SK-N-SH (cell line): ENCODE measurements around the gene B4GALT6.

Experiments
- EZH2phosphoT487 ChIP-seq: fragments of 200-600 bp; sonication (generic); IDR thresholded peaks from 2 replicates; pipeline ENCODE4 v1.6.1; 2017; ENCODE audit warnings: low read depth, mixed run types, mild to moderate bottlenecking, antibody characterized with exemption, moderate library complexity, borderline replicate concordance
- SMC3 ChIP-seq: IDR thresholded peaks from 2 replicates; pipeline ENCODE4 v1.6.1; 2012; ENCODE audit warnings: low read depth, low read length, improper control_type of control experiment
- TCF12 ChIP-seq: IDR thresholded peaks from 2 replicates; pipeline ENCODE4 v1.4.0; 2012
- TEAD4 ChIP-seq: IDR thresholded peaks from 2 replicates; pipeline ENCODE4 v1.4.0; 2012; ENCODE audit warnings: mild to moderate bottlenecking, borderline replicate concordance; ENCODE audit not compliant: insufficient read depth
- YY1 ChIP-seq: IDR thresholded peaks from 2 replicates; pipeline ENCODE4 v1.4.0; 2012; ENCODE audit warnings: low read depth, mild to moderate bottlenecking
- TF ChIP-seq, protein P1 (sequence below): fragments of 200-600 bp; sonication (generic); IDR thresholded peaks from 2 replicates; pipeline ENCODE4 v1.6.1; 2017; ENCODE audit warnings: antibody characterized with exemption, mild to moderate bottlenecking, moderate library complexity
- TF ChIP-seq, protein P2 (sequence below): IDR thresholded peaks from 2 replicates; pipeline ENCODE4 v1.6.1; 2012; ENCODE audit warnings: mild to moderate bottlenecking, low read depth, low read length, moderate library complexity
- TF ChIP-seq, protein P3 (sequence below): IDR thresholded peaks from 2 replicates; pipeline ENCODE4; 2012
- TF ChIP-seq, protein P4 (sequence below): fragments of 150-350 bp; IDR thresholded peaks from 2 replicates; pipeline ENCODE4 v1.6.1; 2017; ENCODE audit warnings: antibody characterized with exemption, low read length, low read depth, borderline replicate concordance

DNA sequence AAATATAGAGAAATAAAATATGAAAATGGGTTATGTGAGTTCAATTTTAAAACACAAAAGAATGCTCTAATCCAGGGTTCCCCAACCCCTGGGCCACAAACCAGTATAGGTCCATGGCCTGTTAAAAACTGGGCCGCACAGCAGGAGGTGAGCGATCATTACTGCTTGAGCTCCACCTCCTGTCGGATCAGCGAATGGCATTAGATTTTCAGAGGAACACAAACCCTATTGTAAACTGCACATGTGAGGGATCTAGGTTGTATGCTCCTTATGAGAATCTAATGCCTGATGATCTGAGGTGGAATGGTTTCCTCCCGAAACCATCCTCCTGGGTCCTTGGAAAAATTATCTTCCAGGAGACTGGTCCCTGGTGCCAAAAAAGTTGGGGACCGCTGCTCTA, 58.0 kb downstream of the B4GALT6 start:
- TF ChIP-seq, protein P1, sequence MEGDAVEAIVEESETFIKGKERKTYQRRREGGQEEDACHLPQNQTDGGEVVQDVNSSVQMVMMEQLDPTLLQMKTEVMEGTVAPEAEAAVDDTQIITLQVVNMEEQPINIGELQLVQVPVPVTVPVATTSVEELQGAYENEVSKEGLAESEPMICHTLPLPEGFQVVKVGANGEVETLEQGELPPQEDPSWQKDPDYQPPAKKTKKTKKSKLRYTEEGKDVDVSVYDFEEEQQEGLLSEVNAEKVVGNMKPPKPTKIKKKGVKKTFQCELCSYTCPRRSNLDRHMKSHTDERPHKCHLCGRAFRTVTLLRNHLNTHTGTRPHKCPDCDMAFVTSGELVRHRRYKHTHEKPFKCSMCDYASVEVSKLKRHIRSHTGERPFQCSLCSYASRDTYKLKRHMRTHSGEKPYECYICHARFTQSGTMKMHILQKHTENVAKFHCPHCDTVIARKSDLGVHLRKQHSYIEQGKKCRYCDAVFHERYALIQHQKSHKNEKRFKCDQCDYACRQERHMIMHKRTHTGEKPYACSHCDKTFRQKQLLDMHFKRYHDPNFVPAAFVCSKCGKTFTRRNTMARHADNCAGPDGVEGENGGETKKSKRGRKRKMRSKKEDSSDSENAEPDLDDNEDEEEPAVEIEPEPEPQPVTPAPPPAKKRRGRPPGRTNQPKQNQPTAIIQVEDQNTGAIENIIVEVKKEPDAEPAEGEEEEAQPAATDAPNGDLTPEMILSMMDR = peak; percentile 17; the same call in 1 of the 2 replicates
- TF ChIP-seq YY1 (no peak), TCF12 (no peak), SMC3 (no peak), EZH2phosphoT487 (no peak), TEAD4 (no peak)
- TF ChIP-seq, protein P2, sequence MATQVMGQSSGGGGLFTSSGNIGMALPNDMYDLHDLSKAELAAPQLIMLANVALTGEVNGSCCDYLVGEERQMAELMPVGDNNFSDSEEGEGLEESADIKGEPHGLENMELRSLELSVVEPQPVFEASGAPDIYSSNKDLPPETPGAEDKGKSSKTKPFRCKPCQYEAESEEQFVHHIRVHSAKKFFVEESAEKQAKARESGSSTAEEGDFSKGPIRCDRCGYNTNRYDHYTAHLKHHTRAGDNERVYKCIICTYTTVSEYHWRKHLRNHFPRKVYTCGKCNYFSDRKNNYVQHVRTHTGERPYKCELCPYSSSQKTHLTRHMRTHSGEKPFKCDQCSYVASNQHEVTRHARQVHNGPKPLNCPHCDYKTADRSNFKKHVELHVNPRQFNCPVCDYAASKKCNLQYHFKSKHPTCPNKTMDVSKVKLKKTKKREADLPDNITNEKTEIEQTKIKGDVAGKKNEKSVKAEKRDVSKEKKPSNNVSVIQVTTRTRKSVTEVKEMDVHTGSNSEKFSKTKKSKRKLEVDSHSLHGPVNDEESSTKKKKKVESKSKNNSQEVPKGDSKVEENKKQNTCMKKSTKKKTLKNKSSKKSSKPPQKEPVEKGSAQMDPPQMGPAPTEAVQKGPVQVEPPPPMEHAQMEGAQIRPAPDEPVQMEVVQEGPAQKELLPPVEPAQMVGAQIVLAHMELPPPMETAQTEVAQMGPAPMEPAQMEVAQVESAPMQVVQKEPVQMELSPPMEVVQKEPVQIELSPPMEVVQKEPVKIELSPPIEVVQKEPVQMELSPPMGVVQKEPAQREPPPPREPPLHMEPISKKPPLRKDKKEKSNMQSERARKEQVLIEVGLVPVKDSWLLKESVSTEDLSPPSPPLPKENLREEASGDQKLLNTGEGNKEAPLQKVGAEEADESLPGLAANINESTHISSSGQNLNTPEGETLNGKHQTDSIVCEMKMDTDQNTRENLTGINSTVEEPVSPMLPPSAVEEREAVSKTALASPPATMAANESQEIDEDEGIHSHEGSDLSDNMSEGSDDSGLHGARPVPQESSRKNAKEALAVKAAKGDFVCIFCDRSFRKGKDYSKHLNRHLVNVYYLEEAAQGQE = no peak
- TF ChIP-seq, protein P3, sequence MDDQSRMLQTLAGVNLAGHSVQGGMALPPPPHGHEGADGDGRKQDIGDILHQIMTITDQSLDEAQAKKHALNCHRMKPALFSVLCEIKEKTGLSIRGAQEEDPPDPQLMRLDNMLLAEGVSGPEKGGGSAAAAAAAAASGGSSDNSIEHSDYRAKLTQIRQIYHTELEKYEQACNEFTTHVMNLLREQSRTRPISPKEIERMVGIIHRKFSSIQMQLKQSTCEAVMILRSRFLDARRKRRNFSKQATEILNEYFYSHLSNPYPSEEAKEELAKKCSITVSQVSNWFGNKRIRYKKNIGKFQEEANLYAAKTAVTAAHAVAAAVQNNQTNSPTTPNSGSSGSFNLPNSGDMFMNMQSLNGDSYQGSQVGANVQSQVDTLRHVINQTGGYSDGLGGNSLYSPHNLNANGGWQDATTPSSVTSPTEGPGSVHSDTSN = no peak
- TF ChIP-seq, protein P4, sequence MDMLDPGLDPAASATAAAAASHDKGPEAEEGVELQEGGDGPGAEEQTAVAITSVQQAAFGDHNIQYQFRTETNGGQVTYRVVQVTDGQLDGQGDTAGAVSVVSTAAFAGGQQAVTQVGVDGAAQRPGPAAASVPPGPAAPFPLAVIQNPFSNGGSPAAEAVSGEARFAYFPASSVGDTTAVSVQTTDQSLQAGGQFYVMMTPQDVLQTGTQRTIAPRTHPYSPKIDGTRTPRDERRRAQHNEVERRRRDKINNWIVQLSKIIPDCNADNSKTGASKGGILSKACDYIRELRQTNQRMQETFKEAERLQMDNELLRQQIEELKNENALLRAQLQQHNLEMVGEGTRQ = no peak
